Breast epithelium (tissue), 4 donors: ENCODE measurements around the gene TEPSIN. TPM values are rescaled to one million over a fixed set of nuclear protein-coding genes. Genes with fewer than 3 reads are reported as not detected.
A peak's percentile ranks its signal among the peaks of the same experiment; 100 is the strongest.

ENCODE experiments used
- DNase-seq, 2 donors: peaks; one replicate each; pipeline ENCODE4 v3.0.0-alpha.2; 2019; ENCODE audit warnings: low spot score in 2 of 2
- H3K27ac ChIP-seq, 2 donors: fragments of 200-600 bp; sonication (generic) in 1 of 2; one replicate each; pipeline ENCODE4 v1.5.1; 2016 to 2019; ENCODE audit warnings: mild to moderate bottlenecking in 1 of 2
- H3K27me3 ChIP-seq, 2 donors: fragments of 200-600 bp; sonication (generic) in 1 of 2; one replicate each; pipeline versions ENCODE4 v1.5.1 to v1.6.0; 2017 to 2019; ENCODE audit warnings: control low read depth in 1 of 2, mild to moderate bottlenecking in 1 of 2
- H3K36me3 ChIP-seq: fragments of 200-600 bp; one replicate; pipeline ENCODE4 v1.5.1; 2019
- H3K4me1 ChIP-seq, 2 donors: fragments of 200-600 bp; sonication (generic); one replicate each; pipeline ENCODE4 v1.5.1; 2016 to 2019; ENCODE audit warnings: control low read depth in 1 of 2
- H3K4me3 ChIP-seq, 3 donors: fragments of 200-600 bp; sonication (generic); 1 replicate in 2 of 3; 2 replicates in 1 of 3; pipeline ENCODE4 v1.5.1; 2016 to 2019; ENCODE audit warnings: mild to moderate bottlenecking in 3 of 3, moderate library complexity in 2 of 3
- H3K9me3 ChIP-seq, 2 donors: fragments of 200-600 bp; sonication (generic) in 1 of 2; one replicate each; pipeline ENCODE4 v1.5.1; 2016 to 2019; ENCODE audit warnings: control low read depth in 1 of 2
- POLR2A ChIP-seq: fragments of 450-650 bp; IDR thresholded peaks from one replicate; pipeline ENCODE4 v1.6.1; 2016; ENCODE audit warnings: antibody characterized with exemption, mild to moderate bottlenecking, moderate library complexity
- POLR2AphosphoS5 ChIP-seq, 3 donors: sonication (generic); formaldehyde crosslinking; IDR thresholded peaks; one replicate each; pipeline ENCODE4 v1.6.1; 2017; ENCODE audit warnings: antibody characterized with exemption in 3 of 3
- intact Hi-C: fragments of 100-400 bp; cut with DNase I; formaldehyde crosslinking; loops from one replicate; pipeline ENCODE4 v1.15.1; 2023; ENCODE audit warnings: low total_unique reads
- total RNA-seq, 3 donors: library from RNA; depleted of rRNA; stranded (reverse); fragments of >200 nt; gene quantifications; one replicate each; pipeline ENCODE4 v1.1.0, GENCODE V29; 2016
- TF ChIP-seq, protein P1 (sequence below), 3 donors: fragments of 450-650 bp; IDR thresholded peaks; one replicate each; pipeline ENCODE4 v1.5.1; 2016 to 2017; ENCODE audit warnings: antibody characterized with exemption in 3 of 3, mild to moderate bottlenecking in 3 of 3, moderate library complexity in 3 of 3

The TEPSIN gene, protein sequence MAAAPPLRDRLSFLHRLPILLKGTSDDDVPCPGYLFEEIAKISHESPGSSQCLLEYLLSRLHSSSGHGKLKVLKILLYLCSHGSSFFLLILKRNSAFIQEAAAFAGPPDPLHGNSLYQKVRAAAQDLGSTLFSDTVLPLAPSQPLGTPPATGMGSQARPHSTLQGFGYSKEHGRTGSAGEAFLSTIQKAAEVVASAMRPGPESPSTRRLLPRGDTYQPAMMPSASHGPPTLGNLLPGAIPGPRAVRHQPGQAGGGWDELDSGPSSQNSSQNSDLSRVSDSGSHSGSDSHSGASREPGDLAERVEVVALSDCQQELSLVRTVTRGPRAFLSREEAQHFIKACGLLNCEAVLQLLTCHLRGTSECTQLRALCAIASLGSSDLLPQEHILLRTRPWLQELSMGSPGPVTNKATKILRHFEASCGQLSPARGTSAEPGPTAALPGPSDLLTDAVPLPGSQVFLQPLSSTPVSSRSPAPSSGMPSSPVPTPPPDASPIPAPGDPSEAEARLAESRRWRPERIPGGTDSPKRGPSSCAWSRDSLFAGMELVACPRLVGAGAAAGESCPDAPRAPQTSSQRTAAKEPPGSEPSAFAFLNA
- total RNA-seq: 10 to 100 TPM; 33.9 to 54.3 (median 36.4) TPM

DNA sequence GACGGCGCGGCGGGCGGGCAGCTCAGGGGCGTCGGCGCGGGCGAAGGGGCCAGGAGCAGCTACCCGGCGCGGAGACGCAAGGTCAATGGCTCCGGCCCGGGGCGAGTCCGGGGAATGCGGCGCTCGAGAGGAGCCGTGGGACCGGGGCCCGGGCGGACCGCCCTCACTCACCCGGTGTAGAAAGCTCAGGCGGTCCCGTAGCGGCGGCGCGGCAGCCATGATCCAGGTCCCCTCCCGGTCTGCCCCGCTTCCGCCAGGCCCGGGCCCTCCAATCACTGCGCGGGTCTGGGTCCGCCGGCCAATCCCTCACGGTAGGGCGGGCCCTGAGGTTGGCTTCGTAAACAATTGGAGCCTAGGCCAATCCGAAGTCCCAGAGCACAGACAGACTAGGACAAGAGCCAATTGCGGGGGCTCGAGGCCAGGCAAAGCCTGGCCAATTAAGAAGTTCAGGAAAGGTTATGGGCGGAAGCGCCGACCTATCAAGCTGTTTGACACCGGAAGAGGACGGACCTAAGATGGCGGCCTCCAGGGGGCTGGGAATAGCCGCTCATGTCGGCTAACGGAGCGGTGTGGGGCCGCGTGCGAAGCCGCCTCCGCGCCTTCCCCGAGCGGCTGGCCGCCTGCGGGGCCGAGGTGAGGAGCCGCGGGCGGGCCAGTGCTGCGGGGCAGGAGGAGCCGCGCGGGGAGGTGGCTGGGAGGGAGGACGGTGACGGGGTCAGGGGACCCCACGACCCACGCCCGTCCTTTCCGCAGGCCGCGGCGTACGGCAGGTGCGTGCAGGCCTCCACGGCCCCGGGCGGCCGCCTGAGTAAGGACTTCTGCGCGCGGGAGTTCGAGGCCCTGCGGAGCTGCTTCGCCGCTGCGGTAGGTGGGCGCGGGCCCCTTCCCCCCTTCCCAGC, at the start of gene TEPSIN, which contains the start of gene NDUFAF8:
Gene TEPSIN (minus strand): TSS at position 241 of the 899 bp plus-strand sequence. CDS start 22 bp downstream, at position 219.
Gene NDUFAF8 (plus strand): TSS at position 504 of the 899 bp plus-strand sequence. CDS start 46 bp downstream, at position 550.
- DNase-seq: peak; percentile 98 to 99
- Histone ChIP-seq H3K36me3 (no peaks in the 10 kb centered on the region), H3K9me3 (no peaks in the 10 kb centered on the region), H3K27me3 (no peaks in the 10 kb centered on the region), H3K4me3 (peak within 1 kb of the TSS; percentile 80 to 100 (median 97)), H3K4me1 (peaks cover 0 to 15% of the 10 kb centered on the region in 2 donors), H3K27ac (peak within 1 kb of the TSS; percentile 72 to 74)
- TF ChIP-seq, protein P1, sequence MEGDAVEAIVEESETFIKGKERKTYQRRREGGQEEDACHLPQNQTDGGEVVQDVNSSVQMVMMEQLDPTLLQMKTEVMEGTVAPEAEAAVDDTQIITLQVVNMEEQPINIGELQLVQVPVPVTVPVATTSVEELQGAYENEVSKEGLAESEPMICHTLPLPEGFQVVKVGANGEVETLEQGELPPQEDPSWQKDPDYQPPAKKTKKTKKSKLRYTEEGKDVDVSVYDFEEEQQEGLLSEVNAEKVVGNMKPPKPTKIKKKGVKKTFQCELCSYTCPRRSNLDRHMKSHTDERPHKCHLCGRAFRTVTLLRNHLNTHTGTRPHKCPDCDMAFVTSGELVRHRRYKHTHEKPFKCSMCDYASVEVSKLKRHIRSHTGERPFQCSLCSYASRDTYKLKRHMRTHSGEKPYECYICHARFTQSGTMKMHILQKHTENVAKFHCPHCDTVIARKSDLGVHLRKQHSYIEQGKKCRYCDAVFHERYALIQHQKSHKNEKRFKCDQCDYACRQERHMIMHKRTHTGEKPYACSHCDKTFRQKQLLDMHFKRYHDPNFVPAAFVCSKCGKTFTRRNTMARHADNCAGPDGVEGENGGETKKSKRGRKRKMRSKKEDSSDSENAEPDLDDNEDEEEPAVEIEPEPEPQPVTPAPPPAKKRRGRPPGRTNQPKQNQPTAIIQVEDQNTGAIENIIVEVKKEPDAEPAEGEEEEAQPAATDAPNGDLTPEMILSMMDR (IDR thresholded peaks at IDR 0.05): no peak
- peak in 2 of 3 donors; percentile 64 to 75 for TF ChIP-seq POLR2AphosphoS5 (IDR thresholded peaks at IDR 0.05)
- peak; percentile 37 for TF ChIP-seq POLR2A
- intact Hi-C loops: loop anchor here (5.0 kb wide), 1 partner anchor 97 kb away; no protein-coding TSS in a partner anchor

DNA sequence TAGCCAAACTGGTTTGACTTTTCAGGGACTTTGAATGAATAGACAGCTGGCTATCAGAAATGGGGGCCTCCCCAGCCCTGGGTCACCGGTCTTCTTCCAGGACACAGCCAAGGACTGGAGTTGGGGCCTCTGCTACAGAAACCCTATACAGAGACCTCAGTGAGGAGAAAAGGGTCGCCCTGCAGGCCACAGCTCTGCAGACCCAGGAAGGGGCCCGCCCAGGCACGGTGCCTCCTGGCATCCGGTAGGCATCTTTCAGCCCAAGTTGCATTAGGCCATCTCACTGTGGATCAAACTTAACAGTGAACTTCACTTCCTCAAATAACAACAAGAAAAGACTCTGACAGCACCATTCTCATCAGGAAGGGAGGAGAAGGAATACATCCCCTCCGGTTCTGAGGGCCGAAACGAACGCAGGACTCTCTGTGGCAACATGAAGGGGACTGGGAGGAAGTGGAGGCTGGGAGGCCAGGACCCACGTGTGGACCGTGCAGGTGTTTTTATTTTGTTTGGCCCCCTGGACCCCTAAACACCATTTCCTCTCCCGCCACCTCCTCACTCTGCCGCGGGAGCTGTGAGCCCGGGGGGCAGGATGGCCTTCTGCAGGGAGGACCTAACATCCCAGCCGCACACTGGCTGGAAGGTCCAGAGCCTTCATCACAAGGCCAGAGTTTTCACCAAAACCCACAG, 49.0 kb upstream of the TEPSIN start:
- Histone ChIP-seq H3K27me3 (no peaks in the 10 kb centered on the region), H3K36me3 (no peaks in the 10 kb centered on the region), H3K27ac (no peak overlapping the region), H3K4me3 (no peak overlapping the region), H3K4me1 (peaks cover 0 to 5% of the 10 kb centered on the region in 2 donors), H3K9me3 (no peaks in the 10 kb centered on the region)
- intact Hi-C loops: no loop called here
- TF ChIP-seq POLR2AphosphoS5 (IDR thresholded peaks at IDR 0.05): no peak
- no peak for TF ChIP-seq POLR2A
- TF ChIP-seq, protein P1 (IDR thresholded peaks at IDR 0.05): no peak
- DNase-seq: no peak

DNA sequence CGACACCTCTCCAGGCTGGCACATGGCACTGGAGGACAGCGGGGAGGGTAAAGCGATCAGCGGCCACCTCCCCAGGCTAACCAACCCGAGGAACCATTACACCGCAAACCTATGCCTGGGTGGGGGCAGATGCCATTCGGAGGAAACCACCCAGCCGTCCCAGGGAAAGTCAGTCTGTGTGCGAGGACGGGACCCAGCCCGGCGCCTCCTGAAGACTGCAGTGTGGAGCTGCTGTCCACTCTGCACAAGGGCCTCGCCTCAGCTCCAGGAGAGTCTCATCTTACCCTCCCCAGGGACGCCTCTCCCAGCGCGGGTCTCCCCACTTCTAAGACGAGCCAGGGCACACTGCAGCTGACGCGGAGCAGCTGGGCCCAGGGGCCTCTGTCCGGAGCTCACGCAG, 48.3 kb upstream of the TEPSIN start:
- H3K4me1 ChIP-seq: no peaks in the 10 kb centered on the region
- no peak for DNase-seq
- no peaks in the 10 kb centered on the region for H3K27me3 ChIP-seq
- intact Hi-C loops: no loop called here
- H3K4me3 ChIP-seq: no peak overlapping the region
- no peaks in the 10 kb centered on the region for H3K9me3 ChIP-seq
- no peaks in the 10 kb centered on the region for H3K36me3 ChIP-seq
- TF ChIP-seq POLR2A: no peak
- TF ChIP-seq, protein P1 (IDR thresholded peaks at IDR 0.05): no peak
- no peak for TF ChIP-seq POLR2AphosphoS5 (IDR thresholded peaks at IDR 0.05)
- no peak overlapping the region for H3K27ac ChIP-seq

DNA sequence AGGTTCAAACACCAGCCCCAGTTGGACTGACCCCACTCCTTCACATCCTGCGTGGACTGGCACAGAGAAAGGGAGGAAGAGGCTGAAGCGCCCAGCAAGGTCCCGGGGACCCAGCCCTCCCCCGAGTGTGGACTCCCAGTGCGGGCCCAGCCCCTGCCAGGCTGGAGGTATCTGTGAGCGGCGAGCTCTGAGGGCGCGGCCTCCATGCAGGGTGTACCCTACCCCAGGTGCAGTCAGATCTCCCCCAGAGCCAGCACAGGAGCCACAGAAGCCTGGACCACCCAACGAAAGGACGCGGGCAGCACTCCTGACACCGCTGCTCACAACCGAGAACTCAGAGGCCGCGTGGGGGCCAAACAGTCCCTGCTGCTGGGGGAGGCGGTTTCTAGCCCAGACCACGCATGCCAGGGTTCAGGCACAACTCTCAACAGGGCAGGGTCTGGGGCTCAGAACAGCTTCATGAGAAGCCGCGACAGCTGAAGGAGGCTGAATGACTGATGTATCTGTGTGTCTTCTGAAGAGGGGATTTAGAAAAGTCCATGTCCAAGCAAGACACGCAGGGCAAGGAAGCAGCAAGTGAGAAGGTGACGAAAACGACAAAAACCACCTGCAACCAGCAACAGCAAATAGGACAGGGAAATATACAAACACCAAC, 47.8 kb upstream of the TEPSIN start:
- peak overlapping the region in 1 of 2 donors; percentile 85 for H3K27ac ChIP-seq
- TF ChIP-seq, protein P1 (IDR thresholded peaks at IDR 0.05): no peak
- TF ChIP-seq POLR2A (no peak), POLR2AphosphoS5 (IDR thresholded peaks at IDR 0.05) (no peak)
- H3K36me3 ChIP-seq: no peaks in the 10 kb centered on the region
- no peaks in the 10 kb centered on the region for H3K27me3 ChIP-seq
- DNase-seq: no peak
- intact Hi-C loops: no loop called here
- no peaks in the 10 kb centered on the region for H3K4me1 ChIP-seq
- H3K9me3 ChIP-seq: no peaks in the 10 kb centered on the region
- H3K4me3 ChIP-seq: no peak overlapping the region
